ENCODE measurements around the gene BRME1.

The BRME1 gene

DNA sequence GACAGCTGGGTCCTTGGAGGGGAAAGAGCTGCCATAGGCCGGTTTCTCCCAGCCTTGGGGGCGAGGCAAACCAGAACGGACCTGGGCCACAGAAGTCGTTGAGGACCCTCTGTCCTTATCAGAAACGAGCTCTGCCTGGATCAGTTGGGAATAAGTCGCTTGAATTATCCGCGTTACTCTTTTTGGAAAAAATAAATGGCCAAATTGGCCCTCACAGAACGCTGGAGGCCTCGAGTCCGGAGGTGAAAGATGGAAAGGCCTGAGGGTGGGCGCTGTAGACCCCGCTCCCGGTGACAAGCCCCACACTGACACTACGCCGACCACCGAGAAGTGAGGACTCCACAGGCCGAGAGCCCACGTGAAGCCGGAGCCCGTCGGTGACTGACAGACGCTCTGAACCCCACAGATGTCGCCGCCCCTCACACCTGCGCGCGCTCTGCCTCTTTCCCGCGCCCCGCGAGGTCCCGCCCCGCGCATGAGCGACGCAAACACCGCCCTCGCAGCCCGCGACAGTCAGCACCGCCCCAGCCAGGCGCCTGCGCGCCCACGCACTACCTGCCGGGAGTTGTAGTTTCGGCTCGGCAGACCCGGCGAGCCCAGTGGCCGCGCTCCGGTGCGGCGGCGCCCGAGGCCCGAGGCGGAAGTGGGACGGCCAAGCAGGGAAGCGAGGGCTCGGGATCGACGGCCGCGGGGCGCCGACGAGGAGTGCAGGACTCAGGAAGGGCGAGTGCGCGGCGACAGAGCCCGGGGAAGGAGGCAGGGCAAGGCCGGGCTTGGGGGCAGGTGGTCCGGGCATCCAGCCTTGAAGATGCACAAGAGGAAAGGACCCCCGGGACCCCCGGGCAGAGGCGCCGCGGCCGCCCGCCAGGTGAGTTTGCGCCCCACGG lies at the start of gene BRME1, which contains the start of gene CC2D1A:
TSS of gene BRME1 (minus strand) at position 484 of the 887 bp plus-strand sequence. CDS start 1,225 bp downstream, outside the sequence.
TSS of gene CC2D1A (plus strand) at position 568 of the 887 bp plus-strand sequence. CDS start at position 809, 241 bp downstream.
- peaks cover 11% of the 10 kb centered on the region for H3K27me3 ChIP-seq (ENCODE audit: control insufficient read depth, insufficient read depth, low read length)
- peak within 1 kb of the TSS; percentile 74 for H3K4me3 ChIP-seq (ENCODE audit: low read length)
- H3K27ac ChIP-seq (ENCODE audit: low read length), result no peak within 1 kb of the TSS
- H3K4me1 ChIP-seq (ENCODE audit: control insufficient read depth, low read depth, low read length), result no peaks in the 10 kb centered on the region
- peaks cover 7% of the 10 kb centered on the region for H3K36me3 ChIP-seq (ENCODE audit: control insufficient read depth, low read depth, low read length)
- H3K9me3 ChIP-seq (ENCODE audit: control insufficient read depth, low read depth, low read length), result no peaks in the 10 kb centered on the region
- H3K9ac ChIP-seq (ENCODE audit: low read length), result peak within 1 kb of the TSS; percentile 67

DNA sequence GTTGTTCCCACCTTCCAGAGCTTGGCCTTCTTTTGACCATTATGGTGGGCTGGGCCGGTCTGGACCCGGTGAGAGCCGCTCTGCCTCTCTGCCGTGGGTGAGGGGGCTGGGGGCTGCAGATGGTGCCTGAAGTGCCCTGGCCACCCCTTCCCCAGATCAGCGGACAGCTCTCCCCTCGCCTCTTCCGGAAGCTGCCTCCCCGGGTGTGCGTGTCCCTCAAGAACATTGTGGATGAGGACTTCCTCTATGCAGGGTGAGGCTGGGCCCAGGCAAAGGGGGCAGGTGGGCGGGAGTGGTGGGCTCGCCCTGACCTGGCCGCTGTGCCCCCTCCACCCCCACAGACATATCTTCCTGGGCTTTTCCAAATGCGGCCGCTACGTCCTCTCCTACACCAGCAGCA lies 48.3 kb upstream of the BRME1 start:
- H3K4me1 ChIP-seq (ENCODE audit: control insufficient read depth, low read depth, low read length), result no peaks in the 10 kb centered on the region
- no peaks in the 10 kb centered on the region for H3K27me3 ChIP-seq (ENCODE audit: control insufficient read depth, insufficient read depth, low read length)
- no peak overlapping the region for H3K4me3 ChIP-seq (ENCODE audit: low read length)
- H3K9ac ChIP-seq (ENCODE audit: low read length), result no peak overlapping the region
- H3K27ac ChIP-seq (ENCODE audit: low read length), result no peak overlapping the region
- no peaks in the 10 kb centered on the region for H3K9me3 ChIP-seq (ENCODE audit: control insufficient read depth, low read depth, low read length)
- peaks cover 47% of the 10 kb centered on the region for H3K36me3 ChIP-seq (ENCODE audit: control insufficient read depth, low read depth, low read length)

DNA sequence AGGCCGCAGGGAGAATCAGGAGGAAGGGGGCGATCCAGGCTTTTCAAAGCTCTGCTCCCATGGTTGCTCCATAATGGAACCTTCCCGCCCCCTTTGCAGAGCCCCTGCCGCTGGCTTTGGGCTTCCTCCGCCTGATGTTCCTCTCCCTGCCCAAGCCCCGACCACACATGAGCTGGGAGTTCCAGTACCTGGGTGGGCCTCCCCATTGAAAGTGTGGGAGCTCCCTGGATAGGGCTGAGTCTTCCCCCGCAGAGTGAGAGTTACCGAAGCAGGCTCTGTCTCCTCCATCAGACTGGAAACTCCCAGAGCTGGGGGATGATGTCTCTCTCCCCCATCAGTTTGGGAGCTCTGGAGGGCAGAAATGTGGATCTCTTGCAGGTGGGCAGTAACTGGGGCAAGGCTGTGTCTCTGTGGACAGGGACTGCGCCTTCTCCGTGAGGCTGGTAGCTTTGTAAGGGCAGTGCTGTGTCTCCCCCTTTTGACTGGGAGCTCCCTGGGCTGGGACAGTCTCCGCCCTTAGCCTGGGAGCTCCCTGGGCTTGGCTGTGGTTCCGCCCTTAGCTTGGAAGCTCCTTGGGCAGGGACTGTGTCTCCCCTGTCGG lies 47.1 kb upstream of the BRME1 start:
- Histone ChIP-seq H3K4me1 (ENCODE audit: control insufficient read depth, low read depth, low read length) (no peaks in the 10 kb centered on the region), H3K27ac (ENCODE audit: low read length) (peak overlapping the region; percentile 29), H3K36me3 (ENCODE audit: control insufficient read depth, low read depth, low read length) (peaks cover 38% of the 10 kb centered on the region), H3K9me3 (ENCODE audit: control insufficient read depth, low read depth, low read length) (no peaks in the 10 kb centered on the region), H3K4me3 (ENCODE audit: low read length) (peak overlapping the region; percentile 67), H3K27me3 (ENCODE audit: control insufficient read depth, insufficient read depth, low read length) (no peaks in the 10 kb centered on the region), H3K9ac (ENCODE audit: low read length) (peak overlapping the region; percentile 55)

DNA sequence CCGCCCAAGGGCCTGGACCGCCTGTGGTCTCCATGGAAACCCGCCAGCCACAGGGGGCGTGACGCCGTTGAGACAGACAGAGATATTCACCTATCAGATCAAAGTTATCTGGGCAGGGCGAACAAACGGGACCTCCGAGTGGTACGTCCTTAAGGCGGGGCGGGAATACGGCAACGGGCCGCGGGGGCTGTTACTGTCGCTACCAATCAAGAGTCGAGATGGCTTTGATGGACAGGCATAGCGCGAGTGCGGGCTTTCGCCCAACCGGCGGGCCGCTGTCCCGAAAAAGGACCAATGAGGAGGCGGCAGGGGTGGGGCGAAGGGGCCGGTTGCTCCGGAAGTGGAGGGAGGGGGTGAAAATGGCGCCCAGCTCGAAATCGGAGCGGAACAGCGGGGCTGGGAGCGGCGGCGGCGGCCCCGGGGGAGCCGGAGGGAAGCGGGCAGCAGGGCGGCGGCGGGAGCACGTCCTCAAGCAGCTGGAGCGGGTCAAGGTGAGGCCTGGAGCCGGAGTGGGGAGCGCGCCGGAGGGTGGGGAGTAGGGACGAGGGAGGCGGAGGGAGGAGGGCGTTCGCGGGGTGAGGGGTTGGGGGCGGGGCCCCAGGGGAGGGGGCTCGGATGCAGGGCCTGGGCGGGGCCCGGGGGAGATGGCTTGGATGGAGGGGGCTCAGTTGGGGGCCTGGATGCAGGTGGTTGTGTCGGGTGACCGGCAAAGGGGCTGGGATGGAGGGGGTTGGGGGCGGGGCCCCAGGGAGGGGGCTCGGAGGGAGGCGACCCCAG lies 46.4 kb upstream of the BRME1 start, which contains the start of gene DCAF15:
TSS of gene DCAF15 (plus strand) at position 356 of the 777 bp plus-strand sequence. CDS start at position 360, 4 bp downstream.
- no peaks in the 10 kb centered on the region for H3K9me3 ChIP-seq (ENCODE audit: control insufficient read depth, low read depth, low read length)
- H3K4me1 ChIP-seq (ENCODE audit: control insufficient read depth, low read depth, low read length), result no peaks in the 10 kb centered on the region
- H3K27ac ChIP-seq (ENCODE audit: low read length), result peak within 1 kb of the TSS; percentile 75
- H3K9ac ChIP-seq (ENCODE audit: low read length), result peak within 1 kb of the TSS; percentile 84
- peaks cover 31% of the 10 kb centered on the region for H3K36me3 ChIP-seq (ENCODE audit: control insufficient read depth, low read depth, low read length)
- peak within 1 kb of the TSS; percentile 67 for H3K4me3 ChIP-seq (ENCODE audit: low read length)
- H3K27me3 ChIP-seq (ENCODE audit: control insufficient read depth, insufficient read depth, low read length), result no peaks in the 10 kb centered on the region

DNA sequence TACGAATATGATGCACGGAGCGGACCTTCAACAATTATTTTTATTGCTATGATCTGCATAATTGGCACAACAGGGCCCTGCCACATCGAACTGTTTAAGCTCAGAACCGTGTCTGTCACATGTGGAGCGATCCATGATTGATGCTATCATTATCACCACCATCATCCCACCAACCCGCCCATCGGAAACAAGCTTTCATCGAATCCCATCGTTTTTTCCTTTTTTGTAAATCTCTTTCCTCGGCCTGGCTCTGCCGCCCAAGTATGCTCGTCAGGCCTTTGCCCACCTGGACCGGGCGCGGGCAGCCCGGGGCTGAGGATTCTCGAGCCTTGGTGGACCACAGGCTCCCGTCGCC lies 45.9 kb upstream of the BRME1 start:
- Histone ChIP-seq H3K9me3 (ENCODE audit: control insufficient read depth, low read depth, low read length) (no peaks in the 10 kb centered on the region), H3K27me3 (ENCODE audit: control insufficient read depth, insufficient read depth, low read length) (no peaks in the 10 kb centered on the region), H3K27ac (ENCODE audit: low read length) (no peak overlapping the region), H3K4me3 (ENCODE audit: low read length) (peak overlapping the region; percentile 36), H3K36me3 (ENCODE audit: control insufficient read depth, low read depth, low read length) (peaks cover 26% of the 10 kb centered on the region), H3K4me1 (ENCODE audit: control insufficient read depth, low read depth, low read length) (no peaks in the 10 kb centered on the region), H3K9ac (ENCODE audit: low read length) (no peak overlapping the region)

DNA sequence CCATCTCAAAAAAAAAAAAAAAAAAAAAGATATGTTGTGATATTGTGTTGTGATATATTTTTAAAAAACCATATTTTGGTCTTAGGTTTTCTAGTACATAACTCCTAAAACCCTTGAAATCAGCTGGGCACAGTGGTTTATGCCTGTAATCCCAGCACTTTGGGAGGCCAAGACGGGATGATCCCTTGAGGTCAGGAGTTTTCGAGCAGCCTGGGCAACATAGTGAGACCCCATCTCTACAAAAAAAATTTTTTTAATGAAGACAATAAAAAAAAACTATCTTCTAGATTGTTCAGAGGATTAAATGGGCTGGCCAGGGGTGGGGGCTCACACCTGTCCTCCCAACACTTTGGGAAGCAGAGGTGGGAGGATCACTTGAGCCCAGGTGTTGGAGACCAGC lies 45.1 kb upstream of the BRME1 start:
- no peak overlapping the region for H3K9ac ChIP-seq (ENCODE audit: low read length)
- H3K4me3 ChIP-seq (ENCODE audit: low read length), result no peak overlapping the region
- no peak overlapping the region for H3K27ac ChIP-seq (ENCODE audit: low read length)

DNA sequence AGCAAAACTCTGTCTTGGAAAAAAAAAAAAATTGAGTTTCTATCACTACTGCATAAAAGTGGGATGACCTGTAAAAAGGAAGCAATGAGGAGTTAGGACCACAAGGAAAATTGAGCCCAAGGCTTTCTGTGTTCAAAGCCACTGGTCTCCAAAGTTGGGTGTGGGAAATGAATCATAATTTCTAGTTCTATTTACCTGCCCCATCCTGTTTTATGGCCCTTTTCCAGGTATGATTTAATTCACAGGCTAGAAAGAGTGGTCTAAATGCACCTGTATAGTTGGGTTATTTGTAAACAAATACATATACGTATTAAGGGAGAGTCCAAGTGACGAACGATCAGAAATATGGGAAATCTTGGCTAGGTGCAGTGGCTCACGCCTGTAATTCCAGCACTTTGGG lies 40.5 kb upstream of the BRME1 start:
- no peak overlapping the region for H3K4me3 ChIP-seq (ENCODE audit: low read length)
- H3K4me1 ChIP-seq (ENCODE audit: control insufficient read depth, low read depth, low read length), result no peaks in the 10 kb centered on the region
- no peaks in the 10 kb centered on the region for H3K9me3 ChIP-seq (ENCODE audit: control insufficient read depth, low read depth, low read length)
- H3K9ac ChIP-seq (ENCODE audit: low read length), result no peak overlapping the region
- no peak overlapping the region for H3K27ac ChIP-seq (ENCODE audit: low read length)
- no peaks in the 10 kb centered on the region for H3K27me3 ChIP-seq (ENCODE audit: control insufficient read depth, insufficient read depth, low read length)
- H3K36me3 ChIP-seq (ENCODE audit: control insufficient read depth, low read depth, low read length), result no peaks in the 10 kb centered on the region

More for the DNA sequence above, 45.1 kb upstream of the BRME1 start:
- H3K36me3 ChIP-seq (ENCODE audit: control insufficient read depth, low read depth, low read length), result peaks cover 18% of the 10 kb centered on the region
- no peaks in the 10 kb centered on the region for H3K4me1 ChIP-seq (ENCODE audit: control insufficient read depth, low read depth, low read length)
- H3K9me3 ChIP-seq (ENCODE audit: control insufficient read depth, low read depth, low read length), result no peaks in the 10 kb centered on the region
- H3K27me3 ChIP-seq (ENCODE audit: control insufficient read depth, insufficient read depth, low read length), result no peaks in the 10 kb centered on the region

DNA sequence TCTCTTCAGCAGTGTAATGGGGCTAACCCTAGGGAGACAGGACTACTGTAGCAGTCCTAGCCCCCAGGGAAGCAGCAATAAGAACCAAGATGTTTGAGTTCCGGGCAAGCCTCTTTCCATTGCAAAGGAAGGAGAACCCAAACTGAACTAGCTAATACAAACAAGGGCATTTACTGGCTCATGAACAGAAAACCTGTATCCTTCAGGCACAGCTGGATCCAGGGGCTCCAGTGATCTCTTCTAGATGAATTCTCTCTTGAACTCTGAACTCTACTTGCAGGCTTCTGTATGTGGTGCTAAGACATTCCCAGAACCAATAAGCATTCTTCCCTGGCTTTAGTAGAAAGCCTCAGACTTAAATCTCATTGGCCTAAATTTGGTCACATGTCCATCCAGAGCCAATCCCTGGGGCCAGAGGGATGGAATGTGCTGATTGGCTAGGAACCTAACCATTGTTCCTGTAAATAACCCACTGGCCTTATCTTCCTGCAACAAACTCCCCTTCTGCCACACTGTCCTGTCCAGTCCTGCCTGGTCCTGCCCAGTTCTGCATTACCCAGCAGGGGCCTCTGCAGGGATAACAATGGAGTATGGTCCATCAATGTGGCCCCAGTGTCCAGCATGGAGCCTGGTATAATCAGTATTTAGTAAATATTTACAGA lies 36.2 kb upstream of the BRME1 start:
- H3K4me3 ChIP-seq (ENCODE audit: low read length), result no peak overlapping the region

DNA sequence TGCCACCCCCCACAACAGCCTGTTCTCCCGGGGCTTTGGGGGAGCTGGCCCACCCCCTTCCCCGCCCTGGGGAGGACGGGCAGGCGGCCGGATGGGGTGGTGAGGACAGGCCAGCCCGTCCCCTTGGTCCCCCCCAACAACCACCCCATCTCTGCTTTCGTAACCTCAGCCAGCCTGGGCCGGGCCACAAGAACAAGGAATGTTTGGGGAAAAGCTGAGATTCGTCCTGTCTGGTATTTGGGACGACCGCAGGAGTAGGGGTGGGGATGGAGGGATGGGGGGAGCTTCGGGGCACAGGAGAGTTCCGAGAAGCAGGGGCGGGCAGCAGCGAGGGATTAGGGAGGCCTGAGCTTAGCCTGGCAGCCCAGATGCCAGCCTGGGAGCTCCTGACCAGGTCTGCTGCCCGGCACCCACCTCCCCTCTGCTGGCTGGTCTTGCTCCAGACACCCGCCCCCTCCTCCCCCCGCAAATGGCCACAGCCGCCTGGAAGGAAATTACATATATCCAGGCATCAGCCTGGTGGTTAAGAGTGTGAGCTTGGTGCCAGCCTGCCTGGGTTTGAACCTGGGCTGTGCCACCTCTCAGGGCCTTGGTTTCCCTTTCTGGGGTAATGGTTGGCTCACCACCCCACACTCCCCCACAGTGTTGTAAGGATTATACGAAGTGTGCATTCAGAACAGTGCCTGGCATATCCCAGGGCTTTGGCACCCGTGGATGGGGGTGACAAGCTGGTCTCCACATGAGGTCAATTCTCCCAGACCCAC lies 32.6 kb upstream of the BRME1 start, which contains the start of gene PODNL1:
TSS of gene PODNL1 (minus strand) at position 117 of the 764 bp plus-strand sequence. CDS start 236 bp downstream, outside the sequence.
- Histone ChIP-seq H3K4me1 (ENCODE audit: control insufficient read depth, low read depth, low read length) (peaks cover 9% of the 10 kb centered on the region), H3K4me3 (ENCODE audit: low read length) (no peak within 1 kb of the TSS), H3K27me3 (ENCODE audit: control insufficient read depth, insufficient read depth, low read length) (no peaks in the 10 kb centered on the region), H3K9ac (ENCODE audit: low read length) (no peak within 1 kb of the TSS), H3K36me3 (ENCODE audit: control insufficient read depth, low read depth, low read length) (no peaks in the 10 kb centered on the region), H3K27ac (ENCODE audit: low read length) (no peak within 1 kb of the TSS), H3K9me3 (ENCODE audit: control insufficient read depth, low read depth, low read length) (no peaks in the 10 kb centered on the region)

More for the DNA sequence above, 36.2 kb upstream of the BRME1 start:
- Histone ChIP-seq H3K27ac (ENCODE audit: low read length) (no peak overlapping the region), H3K9me3 (ENCODE audit: control insufficient read depth, low read depth, low read length) (no peaks in the 10 kb centered on the region), H3K9ac (ENCODE audit: low read length) (no peak overlapping the region), H3K36me3 (ENCODE audit: control insufficient read depth, low read depth, low read length) (no peaks in the 10 kb centered on the region), H3K27me3 (ENCODE audit: control insufficient read depth, insufficient read depth, low read length) (no peaks in the 10 kb centered on the region), H3K4me1 (ENCODE audit: control insufficient read depth, low read depth, low read length) (no peaks in the 10 kb centered on the region)

DNA sequence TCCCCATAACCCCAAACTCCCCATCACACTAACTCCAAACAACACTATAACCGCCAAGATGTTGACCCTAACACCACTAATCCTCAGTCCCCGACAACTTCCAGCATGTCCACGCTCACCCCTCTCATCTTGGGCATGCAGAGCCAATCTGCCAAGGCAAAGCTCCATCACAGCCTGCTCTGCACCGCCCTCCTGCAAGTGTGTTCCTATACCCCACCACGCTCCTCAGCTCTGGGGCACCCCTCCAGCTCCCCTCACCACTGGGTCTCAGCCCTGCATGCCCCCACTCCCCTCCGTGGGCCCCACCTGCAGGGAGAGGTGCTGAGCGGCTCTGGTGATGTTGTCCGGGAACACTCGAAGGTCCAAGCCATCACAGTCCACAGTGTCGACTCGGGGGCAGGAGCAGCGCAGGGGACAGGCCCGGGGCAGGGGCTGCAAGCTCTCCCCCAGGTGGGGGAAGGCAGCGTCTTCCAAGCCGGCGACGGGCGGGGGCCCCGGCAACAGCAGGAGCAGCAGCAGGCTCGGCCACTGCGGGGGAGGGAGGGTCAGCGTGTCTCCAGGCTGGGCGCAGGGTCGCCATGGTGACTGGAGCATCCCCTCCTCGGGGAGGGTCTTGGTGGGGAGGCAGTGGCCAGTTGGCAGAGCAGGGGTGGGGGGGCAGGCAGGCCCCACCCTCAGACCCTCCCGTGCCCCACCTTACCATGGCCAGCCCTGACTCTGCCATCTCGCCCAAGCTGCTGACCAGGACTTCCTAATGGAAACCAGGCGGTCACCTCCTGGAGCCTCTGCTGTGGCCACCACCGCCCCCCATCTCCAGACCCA lies 31.8 kb upstream of the BRME1 start:
- no peak overlapping the region for H3K4me3 ChIP-seq (ENCODE audit: low read length)
- peaks cover 9% of the 10 kb centered on the region for H3K4me1 ChIP-seq (ENCODE audit: control insufficient read depth, low read depth, low read length)
- H3K9ac ChIP-seq (ENCODE audit: low read length), result no peak overlapping the region
- no peak overlapping the region for H3K27ac ChIP-seq (ENCODE audit: low read length)
- H3K36me3 ChIP-seq (ENCODE audit: control insufficient read depth, low read depth, low read length), result no peaks in the 10 kb centered on the region
- no peaks in the 10 kb centered on the region for H3K27me3 ChIP-seq (ENCODE audit: control insufficient read depth, insufficient read depth, low read length)
- H3K9me3 ChIP-seq (ENCODE audit: control insufficient read depth, low read depth, low read length), result no peaks in the 10 kb centered on the region
